SU-DHL-6 (cell line): Measurements from ENCODE around the gene EPHA6.

ENCODE experiments used
- H2AFZ ChIP-seq: fragments of 200-600 bp; sonication (generic); 2 replicates; pipeline ENCODE4 v1.6.1; 2014; ENCODE audit warnings: low read depth, mild to moderate bottlenecking, moderate library complexity, mixed read lengths, antibody characterized with exemption, low read length; ENCODE audit not compliant: severe bottlenecking
- H3F3A ChIP-seq: fragments of 200-600 bp; shearing (Covaris generic); 2 replicates; pipeline ENCODE4 v1.6.0; 2016; ENCODE audit warnings: antibody characterized with exemption, mild to moderate bottlenecking; ENCODE audit not compliant: insufficient read depth
- H3K27ac ChIP-seq: fragments of 200-600 bp; sonication (generic); 2 replicates; pipeline ENCODE4 v1.5.1; 2016; ENCODE audit warnings: low read depth, mild to moderate bottlenecking, low read length, moderate library complexity, mixed read lengths
- H3K27me3 ChIP-seq: fragments of 200-600 bp; sonication (generic), shearing (Covaris generic); 2 replicates; pipeline ENCODE4 v1.6.0; 2014; ENCODE audit warnings: mild to moderate bottlenecking, low read length
- H3K36me3 ChIP-seq: fragments of 200-600 bp; sonication (generic); 2 replicates; pipeline ENCODE4 v1.6.1; 2014; ENCODE audit warnings: mild to moderate bottlenecking, low read length, mixed read lengths
- H3K4me2 ChIP-seq: fragments of 300-600, 200-600 bp; shearing (Covaris generic), sonication (generic); 2 replicates; pipeline ENCODE4 v1.6.0; 2014; ENCODE audit warnings: low read length, low read depth, mild to moderate bottlenecking; ENCODE audit not compliant: poor library complexity, severe bottlenecking
- H3K4me3 ChIP-seq: fragments of 200-600 bp; sonication (generic); 2 replicates; pipeline ENCODE4 v1.5.1; 2014; ENCODE audit warnings: antibody characterized with exemption, low read length, mild to moderate bottlenecking, mixed read lengths; ENCODE audit not compliant: insufficient read depth, poor library complexity, severe bottlenecking
- H3K79me2 ChIP-seq: fragments of 200-600 bp; sonication (generic); 2 replicates; pipeline ENCODE4 v1.6.1; 2014; ENCODE audit warnings: mild to moderate bottlenecking, low read length, moderate library complexity; ENCODE audit not compliant: insufficient read depth
- H3K9ac ChIP-seq: fragments of 200-600 bp; sonication (generic); 2 replicates; pipeline ENCODE4 v1.7.0; 2014; ENCODE audit warnings: mild to moderate bottlenecking, low read length
- H3K9me2 ChIP-seq: fragments of 200-600 bp; sonication (generic); replicated peaks from 2 replicates; pipeline ENCODE4 v1.6.1; 2014; ENCODE audit warnings: low read length; ENCODE audit not compliant: insufficient read depth
- H3K9me3 ChIP-seq: fragments of 200-600 bp; sonication (generic); 2 replicates; pipeline ENCODE4 v1.6.1; 2014; ENCODE audit warnings: low read length, mixed read lengths; ENCODE audit not compliant: insufficient read depth
- H4K20me1 ChIP-seq: fragments of 200-600 bp; sonication (generic); 2 replicates; pipeline ENCODE4 v1.6.1; 2014; ENCODE audit warnings: low read depth, mild to moderate bottlenecking, antibody characterized with exemption, low read length, moderate library complexity, mixed read lengths
- CTCF ChIP-seq: fragments of 200-600 bp; sonication (generic); IDR thresholded peaks from one replicate; pipeline ENCODE4 v1.5.1; 2017; ENCODE audit warnings: antibody characterized with exemption, mild to moderate bottlenecking, low read length, moderate library complexity; ENCODE audit not compliant: insufficient read depth, poor library complexity, severe bottlenecking
- EZH2phosphoT487 ChIP-seq: fragments of 200-600 bp; sonication (generic), shearing (Covaris generic); conservative IDR thresholded peaks from 2 replicates; pipeline ENCODE4 v1.6.1; 2018; ENCODE audit warnings: mild to moderate bottlenecking, antibody characterized with exemption, low read length, moderate library complexity, mixed read lengths

EPHA6 gene

DNA sequence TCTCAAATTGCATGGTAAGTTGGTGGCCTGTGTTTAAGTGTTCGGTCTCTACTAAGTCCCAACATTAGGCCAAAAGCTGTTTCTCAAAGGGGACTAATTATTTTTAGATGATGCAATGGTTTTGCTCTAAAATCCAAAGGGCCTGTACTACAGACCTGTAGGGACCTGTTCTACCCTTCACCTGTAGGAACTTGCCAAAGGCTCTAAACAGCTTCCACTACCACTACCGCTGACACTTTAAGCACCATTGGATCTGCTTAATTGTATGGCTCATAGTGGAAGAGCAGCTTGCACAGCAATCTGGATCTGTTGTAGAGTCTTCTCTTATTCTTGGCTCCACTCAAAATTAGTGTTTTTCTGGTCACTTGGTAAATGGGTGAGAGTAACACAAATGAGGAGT, 346.8 kb downstream of the EPHA6 start:
- no peaks in the 10 kb centered on the region for H3K9me3 ChIP-seq
- no peak overlapping the region for H2AFZ ChIP-seq
- no peak overlapping the region for H3K27ac ChIP-seq
- H3K79me2 ChIP-seq = no peaks in the 10 kb centered on the region
- H3K36me3 ChIP-seq = no peaks in the 10 kb centered on the region
- no peaks in the 10 kb centered on the region for H3K27me3 ChIP-seq
- no peaks in the 10 kb centered on the region for H4K20me1 ChIP-seq
- H3K9ac ChIP-seq = no peak overlapping the region
- no peaks in the 10 kb centered on the region for H3F3A ChIP-seq
- H3K4me2 ChIP-seq = no peak overlapping the region
- TF ChIP-seq EZH2phosphoT487 = no peak
- no peak for TF ChIP-seq CTCF
- H3K4me3 ChIP-seq = no peak overlapping the region
- no peaks in the 10 kb centered on the region for H3K9me2 ChIP-seq

GRCh38 chr3:97177242-97177641, 362.8 kb downstream of the EPHA6 start:
- Histone ChIP-seq H3K4me2 (no peak overlapping the region), H3K79me2 (no peaks in the 10 kb centered on the region), H3K9me3 (no peaks in the 10 kb centered on the region), H3K9me2 (no peaks in the 10 kb centered on the region), H3K36me3 (no peaks in the 10 kb centered on the region), H2AFZ (no peak overlapping the region), H4K20me1 (no peaks in the 10 kb centered on the region), H3K9ac (no peak overlapping the region), H3K27ac (no peak overlapping the region), H3K27me3 (no peaks in the 10 kb centered on the region), H3F3A (no peaks in the 10 kb centered on the region), H3K4me3 (no peak overlapping the region)
- TF ChIP-seq EZH2phosphoT487 = no peak
- no peak for TF ChIP-seq CTCF

GRCh38 chr3:97181704-97182103, 367.3 kb downstream of the EPHA6 start:
- H3K27me3 ChIP-seq = no peaks in the 10 kb centered on the region
- no peak overlapping the region for H3K4me3 ChIP-seq
- no peak overlapping the region for H2AFZ ChIP-seq
- H3K4me2 ChIP-seq = no peak overlapping the region
- H3K79me2 ChIP-seq = no peaks in the 10 kb centered on the region
- H3F3A ChIP-seq = no peaks in the 10 kb centered on the region
- H3K27ac ChIP-seq = no peak overlapping the region
- H3K36me3 ChIP-seq = no peaks in the 10 kb centered on the region
- no peak for TF ChIP-seq CTCF
- no peak for TF ChIP-seq EZH2phosphoT487
- no peak overlapping the region for H3K9ac ChIP-seq
- H3K9me3 ChIP-seq = no peaks in the 10 kb centered on the region
- H3K9me2 ChIP-seq = no peaks in the 10 kb centered on the region
- H4K20me1 ChIP-seq = no peaks in the 10 kb centered on the region

GRCh38 chr3:97187771-97188170, 373.4 kb downstream of the EPHA6 start:
- no peaks in the 10 kb centered on the region for H3K9me3 ChIP-seq

More at GRCh38 chr3:97187771-97188170, 373.4 kb downstream of the EPHA6 start:
- Histone ChIP-seq H3K36me3 (no peaks in the 10 kb centered on the region), H3F3A (no peaks in the 10 kb centered on the region), H3K4me3 (no peak overlapping the region), H3K27me3 (no peaks in the 10 kb centered on the region), H3K9ac (no peak overlapping the region), H2AFZ (no peak overlapping the region), H3K9me2 (no peaks in the 10 kb centered on the region), H3K4me2 (no peak overlapping the region), H3K27ac (no peak overlapping the region), H4K20me1 (no peaks in the 10 kb centered on the region), H3K79me2 (no peaks in the 10 kb centered on the region)
- TF ChIP-seq EZH2phosphoT487 (no peak), CTCF (no peak)
